HG02571 (cell line): ENCODE data around the gene POLR3A.

ENCODE experiments used
- ATAC-seq: cut with Tn5 transposase; IDR thresholded peaks from one replicate; pipeline ENCODE4 v1.9.1; 2021; ENCODE audit warnings: mild to moderate bottlenecking, moderate library complexity; ENCODE audit not compliant: unreplicated experiment

Gene POLR3A

GRCh38 chr10:78047314-78047891, 18.1 kb upstream of the POLR3A start:
- ATAC-seq = no peak

DNA sequence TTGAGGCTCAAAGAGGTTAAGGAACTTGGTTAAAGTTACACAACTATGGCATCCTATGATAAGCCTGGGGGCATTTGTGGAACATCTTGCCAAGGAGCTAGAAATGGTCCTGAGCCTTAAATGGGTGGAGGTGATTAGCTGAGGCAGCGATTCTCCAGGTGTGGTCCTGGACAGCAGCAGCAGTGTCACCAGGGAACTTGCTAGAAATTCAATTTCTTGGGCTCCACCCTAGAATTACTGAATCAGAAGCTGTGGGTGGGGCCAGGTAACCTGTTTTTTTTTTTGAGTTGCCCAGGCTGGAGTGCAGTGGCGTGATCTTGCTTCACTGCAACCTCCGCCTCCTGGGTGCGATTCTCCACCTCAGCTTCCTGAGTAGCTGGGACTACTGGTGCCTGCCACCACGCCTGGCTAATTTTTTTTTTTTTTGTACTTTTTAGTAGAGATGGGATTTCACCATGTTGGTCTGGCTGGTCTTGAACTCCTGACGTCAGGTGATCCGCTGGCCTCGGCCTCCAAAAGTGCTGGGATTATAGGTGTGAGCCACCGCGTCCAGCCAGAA, 17.5 kb upstream of the POLR3A start:
- ATAC-seq = no peak

DNA sequence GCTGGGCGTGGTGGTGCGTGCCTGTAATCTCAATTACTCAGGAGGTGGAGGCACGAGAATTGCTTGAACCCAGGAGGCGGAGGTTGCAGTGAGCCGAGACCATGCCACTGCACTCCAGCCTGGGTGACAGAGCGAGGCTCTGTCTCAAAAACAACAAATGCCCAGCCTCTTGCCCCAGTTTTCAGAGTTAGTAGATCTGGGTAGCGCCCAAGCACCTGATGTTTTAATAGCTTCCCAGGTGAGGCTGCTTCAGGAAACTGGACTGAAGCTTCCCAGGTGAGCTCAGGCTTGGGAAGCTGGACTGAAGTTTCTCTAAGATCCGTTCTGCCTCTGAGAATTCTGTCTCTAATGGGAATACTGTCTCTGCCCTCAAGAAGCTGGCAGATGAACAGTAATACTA, 16.5 kb upstream of the POLR3A start:
- no peak for ATAC-seq

DNA sequence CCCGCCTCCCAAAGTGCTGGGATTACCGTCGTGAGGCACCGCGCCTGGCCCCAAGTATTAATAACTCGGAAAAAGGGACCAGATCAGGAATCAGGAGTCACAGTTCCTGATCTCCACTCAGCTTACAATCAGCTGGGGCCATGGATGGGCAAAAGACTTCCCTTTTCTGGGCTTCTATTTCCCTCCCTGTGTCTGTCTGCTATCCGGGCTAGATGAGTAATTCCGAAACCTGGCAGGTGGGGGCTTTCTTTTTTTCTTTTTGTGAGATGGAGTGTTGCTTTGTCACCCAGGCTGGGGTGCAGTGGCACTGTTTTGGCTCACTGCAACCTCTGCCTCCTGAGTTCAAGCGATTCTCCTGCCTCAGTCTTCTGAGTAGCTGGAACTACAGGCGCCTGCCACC, 15.9 kb upstream of the POLR3A start:
- peak; percentile 61 for ATAC-seq

DNA sequence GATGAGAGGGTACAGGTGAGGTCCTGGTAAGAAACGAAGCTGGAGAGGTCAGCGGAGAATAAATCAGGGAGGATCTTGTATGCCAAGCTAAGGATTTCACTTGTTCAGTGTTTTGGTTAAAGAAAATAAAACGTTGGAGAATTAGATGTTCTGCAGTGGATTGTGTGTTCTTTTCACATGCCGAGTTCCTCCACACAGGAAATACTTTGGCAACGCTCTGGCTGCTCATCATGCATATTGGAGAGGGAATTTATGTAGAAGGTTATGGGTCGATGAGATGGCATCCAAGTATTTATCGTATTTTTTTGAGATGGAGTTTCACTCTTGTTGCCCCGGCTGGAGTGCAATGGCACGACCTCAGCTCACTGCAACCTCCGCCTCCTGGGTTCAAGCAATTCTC, 15.4 kb upstream of the POLR3A start:
- no peak for ATAC-seq

- no peak for ATAC-seq
These were observed 14.9 kb upstream of the POLR3A start for GRCh38 chr10:78044179-78044578.

- no peak for ATAC-seq
These were observed 13.4 kb upstream of the POLR3A start for GRCh38 chr10:78042752-78043104.

DNA sequence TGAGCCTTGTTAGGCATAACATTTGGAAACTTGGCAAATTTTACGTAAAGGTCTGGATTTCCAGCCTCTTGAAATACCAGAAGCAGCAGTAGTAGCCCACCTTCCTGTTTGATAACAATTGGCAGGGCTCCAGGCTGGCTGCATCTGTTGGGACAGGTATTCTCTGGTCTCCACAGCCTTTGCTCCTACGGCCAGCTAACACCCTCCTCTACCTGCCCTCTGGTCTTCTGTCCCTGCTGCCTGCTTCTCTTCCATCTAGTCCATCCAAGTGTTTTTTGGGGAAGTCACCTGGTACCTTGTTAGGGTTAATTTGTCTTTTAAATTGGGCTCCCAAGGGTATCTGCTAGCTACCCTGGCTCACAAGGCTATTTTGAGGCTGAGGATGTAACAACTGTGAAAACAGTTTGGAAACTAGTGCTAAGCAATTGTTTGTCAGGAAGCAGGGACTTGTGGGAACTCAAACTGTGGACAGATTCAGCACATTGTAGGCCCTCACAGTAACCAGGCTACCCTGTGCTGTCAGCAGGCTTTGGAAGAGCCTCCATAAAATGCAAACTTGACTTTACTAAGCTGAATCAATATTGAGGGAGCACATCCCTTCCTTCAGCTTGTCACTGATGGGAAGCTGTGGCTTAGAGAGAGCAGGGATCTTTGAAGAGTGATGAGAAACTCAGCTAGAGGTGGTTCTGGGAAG, 12.9 kb upstream of the POLR3A start:
- ATAC-seq = no peak

DNA sequence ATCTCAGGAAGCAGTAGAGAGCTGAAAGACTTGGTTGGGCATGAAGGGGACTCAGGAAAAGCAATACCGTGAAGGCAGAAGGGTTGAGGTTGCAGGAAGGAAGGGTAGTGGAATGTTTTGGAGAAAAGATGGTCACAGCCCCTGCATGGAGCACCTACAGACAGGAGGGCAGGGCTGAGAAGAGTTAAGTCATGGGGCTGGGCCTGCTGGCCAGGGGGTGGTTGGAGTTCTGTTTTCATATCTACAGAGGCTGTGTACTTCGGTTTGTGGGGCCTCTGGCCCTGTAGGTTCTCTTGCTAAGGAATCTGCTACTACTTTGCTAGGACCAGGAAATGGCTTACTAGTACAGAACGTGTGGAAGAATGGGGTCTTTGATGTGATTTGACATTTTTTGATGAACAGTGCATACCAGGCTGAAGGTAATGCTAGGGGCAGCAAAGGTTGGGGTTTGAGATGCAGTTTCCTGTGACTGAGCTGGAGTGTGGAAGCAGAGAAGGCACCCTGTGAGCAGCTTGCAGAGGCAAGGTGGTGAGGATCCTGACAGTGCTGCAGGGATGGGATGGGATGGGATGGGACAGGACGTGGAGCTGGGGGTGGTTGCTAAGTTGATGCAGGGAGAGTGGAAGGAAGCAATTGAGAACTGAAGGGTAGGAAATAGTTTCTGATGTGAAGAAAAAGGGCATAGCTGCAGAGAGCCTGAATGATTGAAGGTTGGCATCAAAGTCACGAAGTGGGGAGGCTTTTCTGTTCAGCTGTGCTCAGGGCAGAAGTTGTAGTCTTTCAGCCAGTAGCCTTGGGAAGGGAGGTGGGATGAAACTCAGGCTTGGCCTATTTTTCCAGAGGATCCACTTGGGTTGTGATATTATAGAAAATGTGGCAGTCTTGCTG, 12.1 kb upstream of the POLR3A start:
- no peak for ATAC-seq

GRCh38 chr10:78039743-78040142, 10.4 kb upstream of the POLR3A start:
- ATAC-seq = no peak

DNA sequence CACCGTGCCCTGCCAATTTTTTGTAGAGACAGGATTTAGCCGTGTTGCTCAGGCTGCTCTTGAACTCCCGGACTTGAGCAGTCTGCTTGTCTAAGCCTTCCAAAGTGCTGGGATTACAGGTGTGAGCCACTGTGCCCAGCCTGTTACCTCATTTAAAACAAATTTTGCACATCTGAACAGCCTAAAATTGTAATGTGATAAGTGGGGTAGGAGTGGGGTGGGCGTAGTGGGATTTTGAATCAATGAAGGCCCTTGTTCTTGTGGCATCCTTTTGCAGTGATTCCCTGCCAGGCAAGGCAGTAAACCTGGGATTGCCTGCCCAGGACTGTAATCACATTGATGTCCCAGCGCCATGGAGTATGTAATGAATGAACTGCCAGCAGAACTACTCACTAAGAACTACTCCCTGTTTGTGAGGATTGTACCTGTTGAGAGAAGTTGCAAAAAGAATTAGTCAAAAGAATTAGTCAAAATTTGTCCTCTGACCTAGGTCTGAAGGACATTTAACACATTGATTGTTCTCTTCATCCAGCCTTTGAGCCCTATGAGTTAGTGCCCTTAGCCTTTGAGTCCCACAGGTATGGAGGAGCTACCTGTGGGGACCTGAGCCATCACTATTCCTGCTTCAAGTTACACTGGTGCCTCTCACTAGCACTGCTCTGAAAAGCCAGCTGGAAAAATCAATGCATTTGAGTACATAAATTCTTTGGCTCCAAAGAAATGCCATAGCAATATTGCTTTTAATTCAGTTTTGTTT, 9.7 kb upstream of the POLR3A start:
- no peak for ATAC-seq

GRCh38 chr10:78038105-78038504, 8.8 kb upstream of the POLR3A start:
- no peak for ATAC-seq

DNA sequence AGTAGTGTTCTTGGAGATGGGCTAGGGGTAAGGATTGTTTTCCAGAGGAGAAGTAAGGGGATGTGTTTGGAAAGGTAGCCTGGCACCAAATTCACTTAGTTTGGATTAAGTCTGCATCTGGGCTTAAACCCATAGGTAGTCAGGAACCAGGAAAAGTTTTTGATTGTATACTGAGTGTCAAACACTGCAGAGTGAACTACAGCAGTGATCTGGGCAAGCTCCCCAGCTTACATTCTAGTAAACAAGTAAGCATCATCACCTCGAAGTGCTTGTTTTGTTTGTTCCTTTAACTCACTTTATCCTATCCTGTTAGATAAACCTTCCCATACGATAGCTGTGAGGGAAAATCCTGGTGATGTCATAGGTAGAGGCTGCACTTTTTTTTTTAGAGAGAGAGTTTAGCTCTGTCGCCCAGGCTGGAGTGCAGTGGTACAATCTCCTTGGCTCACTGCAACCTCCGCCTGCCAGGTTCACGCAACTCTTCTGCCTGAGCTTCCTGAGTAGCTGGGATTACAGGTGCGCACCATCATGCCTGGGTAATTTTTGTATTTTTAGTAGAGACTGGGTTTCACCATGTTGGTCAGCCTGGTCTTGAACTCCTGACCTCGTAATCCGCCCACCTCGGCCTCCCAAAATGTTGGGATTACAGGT, 6.7 kb upstream of the POLR3A start:
- ATAC-seq = no peak

GRCh38 chr10:78035437-78035836, 6.1 kb upstream of the POLR3A start:
- no peak for ATAC-seq

DNA sequence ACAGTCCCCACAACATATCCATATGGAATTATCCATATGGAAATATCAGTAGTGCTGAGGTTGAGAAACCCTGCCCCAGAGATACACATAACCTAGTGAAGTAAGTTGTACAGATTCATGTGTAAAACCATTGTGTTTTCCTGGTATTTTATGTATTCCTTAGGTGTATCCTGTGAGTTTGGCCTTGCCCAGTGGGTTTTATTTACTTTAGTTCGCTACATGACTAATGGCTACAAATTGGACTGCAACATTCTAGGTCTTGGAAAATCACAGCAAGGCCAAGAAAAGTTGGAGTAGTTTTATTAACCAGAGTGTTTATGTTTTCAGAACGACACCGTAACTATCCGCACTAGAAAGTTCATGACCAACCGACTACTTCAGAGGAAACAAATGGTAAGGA, 5.7 kb upstream of the POLR3A start:
- ATAC-seq = no peak

GRCh38 chr10:78033637-78034470, 4.5 kb upstream of the POLR3A start, which contains the start of gene RPS24:
Gene RPS24 (plus strand): TSS chr10:78033863. CDS start chr10:78033902, 39 bp downstream.
- ATAC-seq = peak; percentile 80

DNA sequence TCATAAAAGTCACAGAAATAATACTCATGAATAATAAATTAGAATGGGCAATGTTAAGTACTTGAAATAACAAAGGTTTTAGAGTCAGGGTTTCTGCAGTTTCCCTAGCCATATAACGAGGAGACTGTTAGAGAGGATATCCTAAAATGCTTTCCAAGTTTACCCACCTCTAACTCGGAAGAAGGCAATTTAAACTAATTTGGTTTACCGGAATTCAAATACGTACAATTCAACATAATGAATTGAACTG, 4.0 kb upstream of the POLR3A start:
- ATAC-seq = no peak

- no peak for ATAC-seq
These were observed 662 bp downstream of the POLR3A start for GRCh38 chr10:78028438-78029268.
